ENCODE data around the gene RACK1. TPM values are rescaled to one million over a fixed set of nuclear protein-coding genes. Genes with fewer than 3 reads are reported as not detected.

The RACK1 gene
- total and polyA plus RNA-seq, 2 of the 8 experiments (the other 6 are each of a cell fraction or from before 2014, with no cell fraction given), result 2,589 to 7,971 TPM

- TF ChIP-seq FOSL1 (IDR thresholded peaks at IDR 0.05; ENCODE audit: insufficient read depth, low read depth, low read length) (no peak), E2F6 (IDR thresholded peaks at IDR 0.05) (no peak), SAP30 (IDR thresholded peaks at IDR 0.05; ENCODE audit: insufficient read depth, insufficient replicate concordance, low read length) (no peak), RAD21 (IDR thresholded peaks at IDR 0.05 in 1 of 2, conservative IDR thresholded peaks at IDR 0.05 in 1 of 2; ENCODE audit: low read depth in 2 of 2, low read length in 2 of 2) (no peak), ATF2 (IDR thresholded peaks at IDR 0.05; ENCODE audit: low read length) (no peak)
Measured at GRCh38 chr5:181186986-181187499, 56.7 kb downstream of the RACK1 start (continued).

Small RNAs within 50 kb of the gene (microRNA-seq; reads per million reads assigned to microRNA genes)
- gene MIR4638 (ENCODE audit: borderline microRNAs expressed in 2 of 2, borderline number of aligned reads in 2 of 2, borderline replicate concordance in 1 of 2), result 0 reads per million in 2 experiments

Small RNAs within 50 kb of the gene (small RNA-seq; reads per million reads assigned to genes)
- not detected for gene MIR4638 (ENCODE audit: insufficient read depth)
- gene SNORD95 (ENCODE audit: insufficient read depth), result not detected
- gene SNORD96A (ENCODE audit: insufficient read depth), result not detected

Other genes with a start within 250 kb of the RACK1 start
- 0.65 and 0.89 TPM in 2 replicates for gene BTNL9, start 203.6 kb downstream of the RACK1 start, total RNA-seq (2021; fragmentation: NEBNext Ultra II Directional; extraction: Animal tissue kit (Norgen Biotek cat#: 25700))
- 0.23 and 0.46 TPM in 2 replicates for gene BTNL9, start 203.6 kb downstream of the RACK1 start, polyA plus RNA-seq (2011; rRNA removed)
- gene OR2V1, start 112.7 kb downstream of the RACK1 start, total RNA-seq (2021; fragmentation: NEBNext Ultra II Directional; extraction: Animal tissue kit (Norgen Biotek cat#: 25700)), result not detected in 2 replicates
- not detected in 2 replicates for gene OR2V1, start 112.7 kb downstream of the RACK1 start, polyA plus RNA-seq (2011; rRNA removed)
- gene OR2V2, start 96.3 kb downstream of the RACK1 start, total RNA-seq (2021; fragmentation: NEBNext Ultra II Directional; extraction: Animal tissue kit (Norgen Biotek cat#: 25700)), result not detected in 2 replicates
- not detected in 2 replicates for gene OR2V2, start 96.3 kb downstream of the RACK1 start, polyA plus RNA-seq (2011; rRNA removed)
- gene TRIM7, start 38.7 kb downstream of the RACK1 start, total RNA-seq (2021; fragmentation: NEBNext Ultra II Directional; extraction: Animal tissue kit (Norgen Biotek cat#: 25700)), result 0.44 and 0.47 TPM in 2 replicates
- gene TRIM7, start 38.7 kb downstream of the RACK1 start, polyA plus RNA-seq (2011; rRNA removed), result 0.36 and 0.57 TPM in 2 replicates
- gene TRIM41, start 20.6 kb downstream of the RACK1 start, total RNA-seq (2021; fragmentation: NEBNext Ultra II Directional; extraction: Animal tissue kit (Norgen Biotek cat#: 25700)), result 21.2 and 21.6 TPM in 2 replicates
- gene TRIM41, start 20.6 kb downstream of the RACK1 start, polyA plus RNA-seq (2011; rRNA removed), result 12.9 and 18.0 TPM in 2 replicates
- 5.7 and 6.2 TPM in 2 replicates for gene TRIM52, start 17.2 kb upstream of the RACK1 start, total RNA-seq (2021; fragmentation: NEBNext Ultra II Directional; extraction: Animal tissue kit (Norgen Biotek cat#: 25700))
- 2.3 and 4.2 TPM in 2 replicates for gene TRIM52, start 17.2 kb upstream of the RACK1 start, polyA plus RNA-seq (2011; rRNA removed)
- not detected in 2 replicates for gene OR4F3, start 123.4 kb upstream of the RACK1 start, total RNA-seq (2021; fragmentation: NEBNext Ultra II Directional; extraction: Animal tissue kit (Norgen Biotek cat#: 25700))
- gene OR4F3, start 123.4 kb upstream of the RACK1 start, polyA plus RNA-seq (2011; rRNA removed), result not detected in 2 replicates